GM12878 (cell line): ENCODE data around the gene NKIRAS1. TPM values are rescaled to one million over a fixed set of nuclear protein-coding genes. Genes with fewer than 3 reads are reported as not detected.

Experiments used
- ATAC-seq: fragments of 200-7000 bp; cut with Tn5 transposase; 3 replicates; pipeline ENCODE4 v1.9.1; 2020; ENCODE audit warnings: mild to moderate bottlenecking, moderate library complexity
- BruUV-seq: library from RNA; stranded (reverse); fragments of 400-500 nt; replicated peaks from 2 replicates; lab custom pipeline; 2021; lab: Mats Ljungman, UMichigan
- CTCF ChIA-PET: fragments of 300-600 bp; sonication (Branson Sonifier 250); formaldehyde crosslinking; extraction: SDS; loops from one replicate; lab custom pipeline; 2021; ENCODE audit warnings: inconsistent platforms; lab: Yijun Ruan, JAX
- POLR2A ChIA-PET: fragments of 350-600 bp; formaldehyde crosslinking; extraction: SDS; loops from one replicate; lab custom pipeline; 2021; ENCODE audit warnings: inconsistent platforms; lab: Charles Lee
- RAD21 ChIA-PET: fragments of 300-600 bp; sonication (Branson Sonifier 250); formaldehyde crosslinking; loops from one replicate; lab custom pipeline; 2023; ENCODE audit warnings: antibody characterized with exemption; ENCODE audit not compliant: unreplicated experiment; lab: Charles Lee
- SMC1A ChIA-PET: fragments of 300-600 bp; sonication (Branson Sonifier 250); formaldehyde crosslinking; loops from one replicate; lab custom pipeline; 2023; ENCODE audit not compliant: unreplicated experiment, uncharacterized antibody; lab: Charles Lee
- DNase-seq: peaks from one replicate; pipeline ENCODE4 v3.0.0-alpha.2; 2011; ENCODE audit warnings: low read depth, low spot score
- FAIRE-seq: peaks from 3 replicates; lab custom pipeline; 2011; peaks lifted over from hg19 to GRCh38; lab: Jason Lieb, UNC
- H2AFZ ChIP-seq: 2 replicates; pipeline ENCODE4 v1.6.0; 2011; ENCODE audit warnings: low read depth, low read length, control low read depth; ENCODE audit not compliant: control insufficient read depth
- H3K27ac ChIP-seq: 2 replicates; pipeline ENCODE4 v1.5.1; 2011; ENCODE audit warnings: control low read depth; ENCODE audit not compliant: control insufficient read depth, insufficient read depth
- H3K27me3 ChIP-seq, 2 experiments: replicated peaks in 1 of 2; 2 replicates each; pipeline versions ENCODE4 v1.6.0 to v1.6.1; 2011; ENCODE audit warnings: low read length in 1 of 2; ENCODE audit not compliant: control insufficient read depth in 2 of 2, insufficient read depth in 2 of 2
- H3K36me3 ChIP-seq, 2 experiments: 2 replicates each; pipeline ENCODE4 v1.5.1; 2011; ENCODE audit warnings: low read length in 1 of 2; ENCODE audit not compliant: control insufficient read depth in 2 of 2, insufficient read depth in 2 of 2
- H3K4me1 ChIP-seq: 2 replicates; pipeline ENCODE4 v1.6.1; 2011; ENCODE audit warnings: mild to moderate bottlenecking, low read length, moderate library complexity, mixed read lengths; ENCODE audit not compliant: control insufficient read depth, insufficient read depth
- H3K4me2 ChIP-seq: 2 replicates; pipeline ENCODE4 v1.6.0; 2011; ENCODE audit warnings: control low read depth; ENCODE audit not compliant: control insufficient read depth, insufficient read depth
- H3K4me3 ChIP-seq: fragments of 200-600 bp; sonication (generic); 2 replicates; pipeline ENCODE4 v1.5.1; 2016
- H3K79me2 ChIP-seq: 2 replicates; pipeline ENCODE4 v1.6.0; 2011; ENCODE audit warnings: low read length; ENCODE audit not compliant: control insufficient read depth, insufficient read depth
- H3K9ac ChIP-seq: 2 replicates; pipeline ENCODE4 v1.8.0; 2011; ENCODE audit warnings: low read length, control low read depth, mixed read lengths; ENCODE audit not compliant: control insufficient read depth, insufficient read depth
- H3K9me3 ChIP-seq: replicated peaks from 3 replicates; pipeline ENCODE4 v1.5.1; 2011; ENCODE audit warnings: mild to moderate bottlenecking, low read length; ENCODE audit not compliant: control insufficient read depth, insufficient read depth
- H4K20me1 ChIP-seq: 2 replicates; pipeline ENCODE4 v1.6.0; 2011; ENCODE audit not compliant: control insufficient read depth, insufficient read depth
- BRCA1 ChIP-seq: IDR thresholded peaks from 2 replicates; pipeline ENCODE4 v1.6.1; 2011; ENCODE audit warnings: low read depth, low read length, improper control_type of control experiment
- CHD4 ChIP-seq: fragments of 200-600 bp; sonication (generic); IDR thresholded peaks from 2 replicates; pipeline ENCODE4 v1.6.1; 2016; ENCODE audit warnings: mild to moderate bottlenecking
- EGR1 ChIP-seq, 2 experiments: IDR thresholded peaks; 1 replicate in 1 of 2; 2 replicates in 1 of 2; pipeline ENCODE4 v1.6.1; 2011 to 2012; ENCODE audit warnings: low read depth in 2 of 2, low read length in 2 of 2, borderline replicate concordance in 1 of 2, mild to moderate bottlenecking in 1 of 2, moderate library complexity in 1 of 2
- GABPA ChIP-seq: IDR thresholded peaks from 2 replicates; pipeline ENCODE4 v1.6.1; 2014; ENCODE audit warnings: antibody characterized with exemption, low read depth, mild to moderate bottlenecking, inconsistent platforms
- HDAC6 ChIP-seq: fragments of 200-600 bp; sonication (generic); IDR thresholded peaks from one replicate; pipeline ENCODE4 v1.8.0; 2017; ENCODE audit warnings: antibody characterized with exemption; ENCODE audit not compliant: unreplicated experiment
- KAT2A ChIP-seq: conservative IDR thresholded peaks from 2 replicates; pipeline ENCODE4 v1.6.1; 2011; ENCODE audit warnings: low read depth, low read length; ENCODE audit not compliant: control insufficient read depth
- PRDM15 ChIP-seq: fragments of 450-650 bp; formaldehyde crosslinking; IDR thresholded peaks from 2 replicates; pipeline ENCODE4 v1.4.0; 2020; ENCODE audit warnings: mild to moderate bottlenecking, moderate library complexity
- RFX5 ChIP-seq: IDR thresholded peaks from 2 replicates; pipeline ENCODE4 v1.6.1; 2011; ENCODE audit warnings: low read depth, low read length, improper control_type of control experiment
- STAT1 ChIP-seq: fragments of 450-650 bp; conservative IDR thresholded peaks from 2 replicates; pipeline ENCODE4 v1.6.1; 2014; ENCODE audit warnings: antibody characterized with exemption, mild to moderate bottlenecking
- ZBTB4 ChIP-seq: fragments of 450-650 bp; formaldehyde crosslinking; IDR thresholded peaks from 2 replicates; pipeline ENCODE4 v1.4.0; 2022; ENCODE audit warnings: mild to moderate bottlenecking, moderate library complexity
- ZNF274 ChIP-seq: IDR thresholded peaks from one replicate; pipeline ENCODE4 v1.8.0; 2011; ENCODE audit not compliant: insufficient read length, insufficient read depth
- ZNF384 ChIP-seq: IDR thresholded peaks from 2 replicates; pipeline ENCODE4 v1.6.1; 2012; ENCODE audit warnings: low read depth, mild to moderate bottlenecking, low read length, improper control_type of control experiment, borderline replicate concordance
- ZZZ3 ChIP-seq: IDR thresholded peaks from 2 replicates; pipeline ENCODE4 v1.6.1; 2011; ENCODE audit warnings: low read depth; ENCODE audit not compliant: control insufficient read depth, insufficient read length
- WGBS: methylation state at CpG from one replicate; pipeline ENCODE4 v1.1.6; 2016; ENCODE audit warnings: low lambda C conversion rate; ENCODE audit not compliant: insufficient replicate concordance, insufficient coverage; ENCODE audit errors: missing lambda C conversion rate; 5-methylcytosine and 5-hydroxymethylcytosine counted together
- in situ Hi-C: fragments of 300-500 bp; cut with MboI; formaldehyde crosslinking; loops from 9 replicates; pipeline ENCODE4 v1.14.3; 2018; ENCODE audit warnings: mixed read lengths
- intact Hi-C: fragments of 100-400 bp; cut with micrococcal nuclease; formaldehyde crosslinking; loops from one replicate; pipeline ENCODE4 v1.14.2; 2022; ENCODE audit not compliant: unreplicated experiment
- polyA plus RNA-seq, 11 experiments: library from polyadenylated mRNA; depleted of rRNA in 4 of 11; unstranded in 6 of 11; stranded (reverse) in 5 of 11; fragments of >200 nt; fragmentation: Nextera tagmentation in 4 of 11; fragmentation: Illumina TruSeq in 1 of 11; extraction: Ambion mirVana in 4 of 11; extraction: Trizol in 1 of 11; gene quantifications; 1 replicate in 1 of 11; 2 replicates in 10 of 11; pipeline versions ENCODE4 v1.2.1 to v1.2.3, GENCODE V29; 2011 to 2016; ENCODE audit warnings: inconsistent platforms in 2 of 11, missing spikeins in 2 of 11, low read depth in 1 of 11
- total RNA-seq, 4 experiments: library from RNA; depleted of rRNA in 3 of 4; stranded (reverse); fragments of >200 nt in 3 of 4; fragmentation: Illumina TruSeq in 1 of 4; extraction: Trizol in 1 of 4; gene quantifications; 2 replicates each; pipeline versions ENCODE4 v1.2.1 to v1.2.3, GENCODE V29; 2013 to 2021
- TF ChIP-seq, protein P1 (sequence below): fragments of 450-650 bp; IDR thresholded peaks from 2 replicates; pipeline ENCODE4 v1.6.1; 2017; ENCODE audit warnings: mild to moderate bottlenecking, moderate library complexity

Gene NKIRAS1
- total and polyA plus RNA-seq, 10 of the 15 experiments (the other 5 are each of a cell fraction or from before 2014, with no cell fraction given): 7.1 to 17.9 (median 10.9) TPM

GRCh38 chr3:23882487-23882918 is 34.3 kb downstream of the NKIRAS1 start:
- FAIRE-seq (no peak), DNase-seq (no peak), ATAC-seq (no peak; the same call in 2 of the 3 replicates)
- no TSS peak for BruUV-seq
- CTCF ChIA-PET: interaction anchor here (0.6 kb wide), 1 partner anchor 26 kb away, joined by 4 read pairs; no protein-coding TSS in a partner anchor
- Histone ChIP-seq H3K4me3 (no peak overlapping the region), H3K4me1 (no peaks in the 10 kb centered on the region), H3K36me3 (peaks cover 5 to 6% of the 10 kb centered on the region in 2 experiments; a peak in 3 of 4 replicates), H2AFZ (no peak overlapping the region), H3K9me3 (no peaks in the 10 kb centered on the region), H4K20me1 (no peaks in the 10 kb centered on the region; the same call in 1 of the 2 replicates), H3K79me2 (peaks cover 12% of the 10 kb centered on the region), H3K27me3 (no peaks in the 10 kb centered on the region), H3K27ac (no peak overlapping the region), H3K9ac (no peak overlapping the region), H3K4me2 (no peak overlapping the region)
- POLR2A ChIA-PET: no interaction called here
- SMC1A ChIA-PET: interaction anchor here (1.1 to 1.2 kb wide), 2 partner anchors 34 to 687 kb away, joined by 3 to 4 read pairs; partner anchors contain the start of genes NKIRAS1 and RPL15
- intact Hi-C loops (no loop called here), in situ Hi-C loops (no loop called here)
- 98% methylated on average over 12 of the region's 28 CpGs for WGBS
- RAD21 ChIA-PET: no interaction called here
- TF ChIP-seq ZNF384 (no peak), RFX5 (no peak), EGR1 (IDR thresholded peaks at IDR 0.05; ENCODE audit: borderline replicate concordance in 1 of 2, low read depth in 2 of 2, low read length in 2 of 2) (no peak), ZZZ3 (no peak), ZBTB4 (no peak), CHD4 (no peak), PRDM15 (CRISPR knock-in tag) (no peak), KAT2A (no peak), GABPA (no peak), HDAC6 (no peak), ZNF274 (no peak), STAT1 (no peak), BRCA1 (no peak)
- TF ChIP-seq, protein P1, sequence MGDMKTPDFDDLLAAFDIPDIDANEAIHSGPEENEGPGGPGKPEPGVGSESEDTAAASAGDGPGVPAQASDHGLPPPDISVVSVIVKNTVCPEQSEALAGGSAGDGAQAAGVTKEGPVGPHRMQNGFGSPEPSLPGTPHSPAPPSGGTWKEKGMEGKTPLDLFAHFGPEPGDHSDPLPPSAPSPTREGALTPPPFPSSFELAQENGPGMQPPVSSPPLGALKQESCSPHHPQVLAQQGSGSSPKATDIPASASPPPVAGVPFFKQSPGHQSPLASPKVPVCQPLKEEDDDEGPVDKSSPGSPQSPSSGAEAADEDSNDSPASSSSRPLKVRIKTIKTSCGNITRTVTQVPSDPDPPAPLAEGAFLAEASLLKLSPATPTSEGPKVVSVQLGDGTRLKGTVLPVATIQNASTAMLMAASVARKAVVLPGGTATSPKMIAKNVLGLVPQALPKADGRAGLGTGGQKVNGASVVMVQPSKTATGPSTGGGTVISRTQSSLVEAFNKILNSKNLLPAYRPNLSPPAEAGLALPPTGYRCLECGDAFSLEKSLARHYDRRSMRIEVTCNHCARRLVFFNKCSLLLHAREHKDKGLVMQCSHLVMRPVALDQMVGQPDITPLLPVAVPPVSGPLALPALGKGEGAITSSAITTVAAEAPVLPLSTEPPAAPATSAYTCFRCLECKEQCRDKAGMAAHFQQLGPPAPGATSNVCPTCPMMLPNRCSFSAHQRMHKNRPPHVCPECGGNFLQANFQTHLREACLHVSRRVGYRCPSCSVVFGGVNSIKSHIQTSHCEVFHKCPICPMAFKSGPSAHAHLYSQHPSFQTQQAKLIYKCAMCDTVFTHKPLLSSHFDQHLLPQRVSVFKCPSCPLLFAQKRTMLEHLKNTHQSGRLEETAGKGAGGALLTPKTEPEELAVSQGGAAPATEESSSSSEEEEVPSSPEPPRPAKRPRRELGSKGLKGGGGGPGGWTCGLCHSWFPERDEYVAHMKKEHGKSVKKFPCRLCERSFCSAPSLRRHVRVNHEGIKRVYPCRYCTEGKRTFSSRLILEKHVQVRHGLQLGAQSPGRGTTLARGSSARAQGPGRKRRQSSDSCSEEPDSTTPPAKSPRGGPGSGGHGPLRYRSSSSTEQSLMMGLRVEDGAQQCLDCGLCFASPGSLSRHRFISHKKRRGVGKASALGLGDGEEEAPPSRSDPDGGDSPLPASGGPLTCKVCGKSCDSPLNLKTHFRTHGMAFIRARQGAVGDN: no peak
